ENCODE measurements around the gene RTL1.

The RTL1 gene

GRCh38 chr14:100903672-100904185 is at the start of gene RTL1:
Gene RTL1 (minus strand): TSS chr14:100903722. CDS start chr14:100884788, 18,934 bp downstream.
- no peak for DNase-seq

DNA sequence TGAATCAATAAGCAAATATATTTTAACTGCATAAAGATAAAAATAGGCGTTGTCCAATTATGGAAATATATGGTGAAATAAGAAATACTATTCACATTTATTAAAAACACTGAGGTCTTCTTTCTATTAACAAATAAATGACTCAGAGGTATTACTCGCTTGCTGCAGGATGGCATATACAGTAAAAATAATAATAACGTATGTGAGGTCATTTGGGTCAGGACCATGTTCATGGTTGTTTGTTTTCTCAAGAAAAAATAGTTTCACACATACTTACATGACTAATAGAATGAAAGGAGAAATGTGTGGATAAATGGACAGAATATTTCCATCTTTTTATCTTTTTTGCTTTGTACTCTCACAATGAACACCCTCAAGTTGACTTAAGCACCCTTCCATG is 46.5 kb upstream of the RTL1 start:
- no peak for DNase-seq

- no peak for DNase-seq
Measured at GRCh38 chr14:100944052-100944451, 40.5 kb upstream of the RTL1 start.

DNA sequence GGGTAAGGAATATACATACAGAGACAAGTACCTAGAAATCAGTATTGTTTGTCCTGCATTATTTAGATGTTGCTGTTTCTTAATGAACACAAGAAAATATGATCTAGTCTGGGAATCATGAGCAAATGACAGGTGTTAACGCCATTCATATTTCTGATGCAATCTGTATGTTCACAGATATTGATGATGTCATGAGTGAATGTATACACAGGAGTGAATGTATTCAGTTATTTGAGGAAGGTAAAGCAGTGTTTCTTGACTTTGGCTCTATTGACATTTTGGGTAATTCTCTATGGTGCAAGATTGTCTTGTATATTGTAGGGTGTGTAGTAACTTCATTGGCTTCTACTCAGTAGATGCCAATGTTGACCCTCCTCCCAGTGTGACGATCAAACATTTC is 26.7 kb upstream of the RTL1 start:
- DNase-seq, result no peak

DNA sequence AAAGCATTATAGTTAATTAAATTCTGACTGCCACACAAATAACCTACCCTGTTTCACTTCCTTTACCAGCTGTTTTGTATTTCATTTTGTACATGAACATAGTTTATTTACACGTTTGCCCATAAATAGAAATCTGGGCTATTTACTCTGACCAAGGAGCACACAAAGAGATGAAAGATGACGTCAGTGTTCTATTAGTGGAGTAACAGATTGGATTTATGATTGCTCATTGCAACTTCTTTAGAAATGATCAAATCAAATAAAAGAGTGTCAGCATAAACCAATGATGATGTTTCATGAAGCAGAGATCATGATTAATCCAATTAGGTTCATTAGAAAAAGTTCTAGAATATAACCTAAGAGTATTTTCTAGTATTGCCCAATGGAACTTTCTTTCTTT is 12.0 kb upstream of the RTL1 start:
- no peak for DNase-seq

GRCh38 chr14:100914597-100915021 is 11.1 kb upstream of the RTL1 start:
- no peak for DNase-seq

GRCh38 chr14:100911665-100912316 is 8.3 kb upstream of the RTL1 start:
- no peak for DNase-seq

DNA sequence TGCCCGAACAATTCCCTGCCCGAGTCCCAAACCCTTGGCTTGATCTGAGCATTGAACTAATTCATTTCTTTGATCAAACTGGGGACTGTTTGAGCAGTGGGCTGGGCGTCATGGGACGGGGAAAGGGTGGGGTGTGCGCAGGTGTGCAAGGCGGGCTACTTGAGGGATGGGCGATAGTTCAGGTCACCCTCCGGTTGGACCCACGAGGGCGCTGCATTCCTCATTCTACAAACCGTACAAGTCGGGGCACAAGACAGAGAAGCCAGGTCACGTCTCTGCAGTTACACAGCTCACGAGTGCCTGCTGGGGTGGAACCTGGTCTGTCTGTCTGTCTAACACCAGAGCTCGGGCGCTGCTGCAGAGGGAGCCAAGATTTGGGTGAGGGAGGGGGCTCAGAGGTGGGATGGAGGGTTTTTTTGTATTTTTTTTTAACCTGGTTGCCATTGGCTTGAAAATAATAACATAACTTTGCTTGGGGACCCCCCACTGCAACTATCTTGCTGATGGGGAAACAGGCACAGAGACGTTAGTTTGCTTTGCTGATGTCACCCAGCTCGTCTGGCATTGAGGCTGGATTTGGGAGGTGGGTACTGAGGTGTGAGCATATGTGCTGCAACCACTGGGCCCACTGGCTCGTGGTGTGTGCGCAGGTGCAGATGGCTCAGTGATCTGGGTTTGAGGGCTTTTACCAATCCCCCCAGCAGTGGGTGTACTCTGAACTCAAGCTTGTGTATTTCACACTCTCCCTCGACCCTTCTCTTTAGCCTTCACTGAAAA is 7.6 kb upstream of the RTL1 start:
- DNase-seq, result no peak

GRCh38 chr14:100909439-100909838 is 5.9 kb upstream of the RTL1 start:
- DNase-seq, result no peak

DNA sequence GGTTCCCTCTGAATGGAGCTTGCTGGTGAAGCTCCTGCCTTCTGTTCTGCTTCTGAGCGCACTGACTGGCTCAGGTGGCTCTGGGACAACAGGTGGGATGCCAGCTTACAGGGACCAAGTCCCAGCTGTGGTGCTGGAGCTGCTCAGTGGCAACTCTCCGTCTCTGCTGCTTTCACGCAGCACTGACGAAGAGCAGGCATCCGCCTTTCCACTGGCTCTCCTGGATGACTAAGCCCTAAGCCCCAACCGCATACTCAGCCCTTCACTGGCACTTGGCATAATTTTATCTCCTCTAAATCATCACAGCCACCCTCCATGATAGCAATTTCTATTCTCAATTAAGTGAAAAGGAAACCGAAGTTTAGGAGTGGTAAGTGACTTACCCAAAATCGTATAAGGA is 3.7 kb upstream of the RTL1 start:
- DNase-seq, result no peak

GRCh38 chr14:100906420-100906819 is 2.9 kb upstream of the RTL1 start:
- DNase-seq, result peak; percentile 28

DNA sequence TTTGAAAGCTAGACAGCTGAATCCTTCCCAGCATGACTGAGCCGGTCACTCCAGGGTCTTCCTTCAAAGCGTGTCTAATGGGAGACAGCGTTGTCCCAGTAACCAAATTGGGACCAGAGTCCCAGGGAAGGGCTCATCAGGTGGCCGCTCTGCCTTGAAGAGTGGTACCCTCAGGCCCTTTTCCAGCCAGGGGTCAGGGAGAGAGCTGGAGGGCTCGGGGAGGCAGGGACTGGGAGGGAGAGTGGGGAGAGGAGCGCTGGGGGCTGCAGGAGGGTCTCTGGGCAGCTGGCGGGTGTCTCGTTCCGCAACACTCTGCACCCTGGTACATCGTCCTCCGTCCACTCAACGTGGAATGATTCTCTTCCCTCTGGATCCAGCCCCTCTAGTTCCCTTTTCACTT is 1.6 kb upstream of the RTL1 start:
- DNase-seq, result no peak

DNA sequence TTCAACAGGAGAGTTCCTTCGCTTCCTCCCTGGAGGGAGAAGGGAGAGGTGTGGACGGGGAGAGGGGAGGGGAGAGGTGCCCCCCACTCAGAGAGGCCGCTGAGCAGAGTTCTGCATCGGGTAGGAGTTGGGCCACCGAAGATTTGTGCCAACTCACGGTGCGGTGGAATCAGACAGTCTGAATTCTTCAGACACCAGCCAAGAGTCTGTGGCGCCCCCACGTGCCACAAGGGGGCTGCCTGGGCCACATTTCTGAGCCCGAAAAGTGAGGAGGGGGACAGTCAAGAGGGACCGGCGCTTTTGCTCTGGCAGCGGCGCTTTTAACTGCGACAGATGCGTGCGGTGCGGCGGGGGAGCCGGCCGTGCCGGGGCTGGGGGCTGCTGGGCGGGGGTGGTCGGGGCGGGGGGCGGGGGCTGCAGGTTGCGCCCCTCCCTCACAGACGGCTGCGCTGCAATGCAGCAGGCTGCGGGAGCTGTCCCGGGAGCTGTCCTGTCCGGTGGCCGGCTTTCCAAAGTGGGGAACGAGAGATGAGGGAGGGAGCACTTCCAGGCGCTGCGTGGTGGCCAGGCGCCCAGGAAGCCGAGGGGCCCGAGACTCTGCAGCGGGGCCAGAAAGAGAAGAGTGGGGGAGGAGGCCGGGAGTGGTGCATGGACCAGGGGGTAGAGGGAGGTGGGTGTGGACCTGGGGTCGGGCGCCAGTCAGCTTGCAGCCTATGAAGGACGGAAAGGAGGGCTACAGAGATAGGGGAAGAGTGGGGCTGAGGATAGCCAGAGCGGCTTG is 975 bp upstream of the RTL1 start:
- peak; percentile 67 for DNase-seq

GRCh38 chr14:100903134-100903468 is 421 bp downstream of the RTL1 start:
- no peak for DNase-seq

DNA sequence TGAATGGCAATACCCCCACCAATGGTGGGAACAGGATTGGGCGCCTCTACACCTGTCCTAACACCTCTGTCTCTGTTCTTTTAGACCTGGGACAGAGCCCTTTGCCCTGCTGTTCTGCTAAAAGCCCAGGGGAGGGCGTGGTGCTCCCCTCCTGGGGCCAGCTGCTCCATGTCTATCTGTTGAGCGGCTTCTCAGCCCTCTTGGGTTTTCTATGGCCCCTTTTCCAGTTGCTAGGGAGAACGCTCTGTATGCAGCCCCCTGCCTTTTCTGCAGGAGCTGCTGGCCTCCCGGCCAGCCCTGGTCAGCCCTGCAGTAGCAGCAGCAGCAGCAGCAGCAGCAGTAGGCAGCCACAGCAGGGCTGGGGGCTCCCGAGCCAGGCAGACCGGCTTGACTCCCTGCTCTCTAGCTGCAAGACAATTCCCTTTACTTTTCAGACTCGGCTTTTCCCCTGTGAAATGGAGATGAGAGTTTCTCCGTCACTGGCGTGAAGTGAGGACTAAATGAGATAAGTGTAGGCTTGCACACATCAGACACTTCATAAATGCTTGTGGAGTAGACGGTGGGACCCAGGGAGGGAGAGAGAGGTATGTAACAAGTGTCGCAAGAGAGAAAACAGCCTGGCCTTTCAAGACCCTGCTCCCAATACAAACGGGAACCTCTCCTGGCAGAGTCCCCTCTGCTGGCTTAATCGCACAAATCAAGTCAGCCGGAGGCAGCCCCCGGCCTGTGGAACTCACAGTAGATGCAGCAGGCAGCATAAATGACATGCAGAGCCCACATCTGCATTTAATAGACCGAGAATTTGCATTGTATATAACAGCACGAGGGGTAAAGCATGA is 1.0 kb downstream of the RTL1 start:
- DNase-seq, result peak; percentile 27

DNA sequence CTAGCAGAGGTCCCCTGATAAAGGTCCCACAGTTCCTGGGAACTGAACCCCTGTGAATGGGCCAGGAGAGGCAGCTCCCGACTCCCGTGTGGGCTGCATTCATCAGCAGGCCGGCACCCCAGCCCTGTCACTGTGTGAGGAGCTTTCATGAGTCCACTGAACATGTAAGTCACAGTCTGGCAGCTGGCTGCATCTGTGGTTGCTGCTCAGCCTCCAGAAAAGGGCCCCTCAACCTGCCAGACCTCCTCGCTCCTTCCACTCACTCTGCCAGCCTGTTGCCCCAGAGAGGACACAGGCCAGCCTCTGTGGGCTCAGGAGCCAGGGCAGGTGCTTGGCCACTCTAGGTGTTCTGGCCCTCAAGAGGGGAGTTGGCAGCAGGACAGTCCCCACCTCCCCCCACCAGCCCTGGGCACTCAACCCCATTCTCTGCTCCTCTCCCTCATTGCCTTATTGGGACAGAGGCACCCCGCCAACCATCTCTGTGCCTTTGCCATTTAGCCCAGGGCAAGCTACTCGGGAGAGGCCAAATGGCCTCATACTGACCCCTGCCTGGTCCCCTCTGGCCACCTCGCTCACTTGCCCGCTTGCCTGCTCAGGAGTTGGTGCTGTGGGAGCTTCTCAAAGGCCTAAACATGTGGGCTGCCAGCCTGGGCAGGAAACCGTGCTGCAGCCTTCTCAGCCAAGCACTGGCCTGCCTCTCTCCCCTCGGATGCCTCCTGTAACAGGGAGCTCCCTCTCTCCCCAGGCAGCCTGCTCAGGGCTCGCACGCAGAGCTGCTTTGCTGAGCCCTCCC is 1.9 kb downstream of the RTL1 start:
- no peak for DNase-seq

- peak; percentile 73 for DNase-seq
Measured at GRCh38 chr14:100900837-100901390, 2.6 kb downstream of the RTL1 start.

GRCh38 chr14:100899884-100900771 is 3.4 kb downstream of the RTL1 start:
- DNase-seq, result peak; percentile 74

DNA sequence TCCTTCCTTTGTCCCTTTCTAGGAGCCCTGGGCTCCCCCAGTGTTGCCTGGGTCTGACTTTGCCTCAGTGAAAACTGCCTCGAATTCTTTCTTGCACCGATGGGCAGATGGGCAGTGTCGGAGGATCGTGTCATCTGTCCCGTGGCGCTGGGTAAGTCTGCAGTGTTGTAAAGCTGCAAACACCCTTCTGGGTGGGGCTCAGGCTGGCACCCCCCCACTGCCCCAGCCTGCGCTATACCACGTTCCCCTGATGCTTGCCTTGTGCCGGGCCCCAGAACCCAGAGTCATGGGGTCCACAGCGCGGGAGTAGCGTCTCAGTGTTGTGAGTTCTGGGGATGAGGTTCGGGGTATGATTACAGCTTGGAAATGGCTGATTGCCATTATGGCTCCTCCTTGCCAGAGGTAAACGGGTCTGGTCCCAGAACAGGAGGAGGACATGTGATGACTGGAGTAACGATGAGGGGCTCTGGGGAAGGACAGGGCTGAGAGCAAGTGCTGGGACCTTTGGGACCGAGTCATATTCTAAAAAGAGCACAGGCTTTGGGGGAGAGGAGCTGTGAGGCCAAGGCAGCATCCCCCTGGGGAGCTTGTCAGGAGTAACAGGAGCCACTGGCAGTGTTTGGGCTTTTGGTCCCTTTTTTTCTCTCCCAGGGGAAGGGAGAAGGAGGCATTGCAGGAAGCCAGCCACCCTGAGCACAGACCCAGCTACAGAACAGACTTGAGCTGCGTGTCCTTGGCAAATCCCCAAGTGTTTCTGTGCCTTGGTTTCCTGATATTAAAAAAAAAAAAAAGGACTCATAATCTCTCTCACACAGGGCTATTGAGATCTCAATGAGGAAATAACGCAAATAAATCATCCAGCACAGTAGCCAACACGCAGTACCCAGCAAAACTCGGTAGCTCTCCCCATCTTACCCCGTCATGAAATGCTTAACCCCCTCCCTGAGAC is 4.3 kb downstream of the RTL1 start:
- peak; percentile 71 for DNase-seq
